MCF 10A (cell line): ENCODE measurements around the gene ABCC6. TPM values are rescaled to one million over a fixed set of nuclear protein-coding genes. Genes with fewer than 3 reads are reported as not detected.
"Not testable (repeated sequence)": the region's sequence is repeated elsewhere in the genome, so short reads cannot be mapped to it uniquely, and the experiment has no call there.

ENCODE experiments used
- BruUV-seq: library from RNA; stranded (reverse); fragments of 400-500 nt; replicated peaks from 2 replicates; lab custom pipeline; 2021; lab: Mats Ljungman, UMichigan
- CTCF ChIA-PET: fragments of 300-600 bp; sonication (Branson Sonifier 250); formaldehyde crosslinking; extraction: SDS; loops from one replicate; lab custom pipeline; 2021; ENCODE audit warnings: antibody characterized with exemption, inconsistent platforms; lab: Yijun Ruan, JAX
- POLR2A ChIA-PET: fragments of 300-600, 350-650 bp; sonication (Branson Sonifier 250); formaldehyde crosslinking; extraction: SDS; loops from one replicate; lab custom pipeline; 2020; ENCODE audit warnings: antibody characterized with exemption, inconsistent platforms; lab: Yijun Ruan, JAX
- DNase-seq: peaks from one replicate; pipeline ENCODE4 v3.0.0-alpha.2; 2018; ENCODE audit not compliant: unreplicated experiment
- H3K27ac Mint-ChIP-seq: one replicate; pipeline ENCODE4 v1.8.0; 2022; ENCODE audit warnings: mild to moderate bottlenecking, low read depth, mixed read lengths; ENCODE audit not compliant: unreplicated experiment
- H3K27me3 Mint-ChIP-seq: one replicate; pipeline ENCODE4 v1.8.0; 2022; ENCODE audit warnings: mixed read lengths; ENCODE audit not compliant: insufficient read depth, unreplicated experiment
- H3K36me3 Mint-ChIP-seq: one replicate; pipeline ENCODE4 v1.8.0; 2022; ENCODE audit warnings: mild to moderate bottlenecking, moderate library complexity, mixed read lengths; ENCODE audit not compliant: insufficient read depth, unreplicated experiment
- H3K4me1 Mint-ChIP-seq: one replicate; pipeline ENCODE4 v1.8.0; 2022; ENCODE audit warnings: mixed read lengths; ENCODE audit not compliant: insufficient read depth, unreplicated experiment
- H3K4me3 Mint-ChIP-seq: one replicate; pipeline ENCODE4 v1.8.0; 2022; ENCODE audit warnings: mild to moderate bottlenecking, moderate library complexity, mixed read lengths; ENCODE audit not compliant: unreplicated experiment
- H3K9me3 Mint-ChIP-seq: one replicate; pipeline ENCODE4 v1.8.0; 2022; ENCODE audit warnings: mixed read lengths; ENCODE audit not compliant: unreplicated experiment
- intact Hi-C: fragments of 100-400 bp; cut with micrococcal nuclease; formaldehyde crosslinking; loops from 2 replicates; pipeline ENCODE4 v1.14.1; 2022
- total RNA-seq: library from RNA; stranded (reverse); gene quantifications from 2 replicates; pipeline ENCODE4 v1.2.3, GENCODE V29; 2022

Gene ABCC6
- total RNA-seq, 1 experiment from 2014 or later = not detected

GRCh38 chr16:16240667-16241066 lies 17.4 kb upstream of the ABCC6 start:
- DNase-seq, CTCF ChIA-PET, H3K27me3 Mint-ChIP-seq, POLR2A ChIA-PET, H3K4me1 Mint-ChIP-seq, intact Hi-C loops, H3K4me3 Mint-ChIP-seq, H3K9me3 Mint-ChIP-seq, H3K27ac Mint-ChIP-seq, BruUV-seq, H3K36me3 Mint-ChIP-seq: not testable (repeated sequence)

- DNase-seq, H3K4me1 Mint-ChIP-seq, H3K4me3 Mint-ChIP-seq, H3K9me3 Mint-ChIP-seq, H3K27ac Mint-ChIP-seq, H3K36me3 Mint-ChIP-seq, POLR2A ChIA-PET, H3K27me3 Mint-ChIP-seq, intact Hi-C loops, BruUV-seq, CTCF ChIA-PET: not testable (repeated sequence)
Measured at GRCh38 chr16:16237738-16238137, 14.4 kb upstream of the ABCC6 start.

GRCh38 chr16:16237071-16237470 lies 13.8 kb upstream of the ABCC6 start:
- BruUV-seq, H3K27ac Mint-ChIP-seq, CTCF ChIA-PET, H3K4me1 Mint-ChIP-seq, intact Hi-C loops, H3K27me3 Mint-ChIP-seq, H3K9me3 Mint-ChIP-seq, POLR2A ChIA-PET, DNase-seq, H3K36me3 Mint-ChIP-seq, H3K4me3 Mint-ChIP-seq: not testable (repeated sequence)

GRCh38 chr16:16232692-16233061 lies 9.4 kb upstream of the ABCC6 start:
- BruUV-seq, POLR2A ChIA-PET, DNase-seq, CTCF ChIA-PET, H3K4me1 Mint-ChIP-seq, H3K27ac Mint-ChIP-seq, intact Hi-C loops, H3K27me3 Mint-ChIP-seq, H3K9me3 Mint-ChIP-seq, H3K36me3 Mint-ChIP-seq: not testable (repeated sequence)
- peak overlapping the region; percentile 72 for H3K4me3 Mint-ChIP-seq

GRCh38 chr16:16223662-16224241 lies 458 bp upstream of the ABCC6 start:
- DNase-seq, H3K4me3 Mint-ChIP-seq, H3K27ac Mint-ChIP-seq, H3K27me3 Mint-ChIP-seq, POLR2A ChIA-PET, H3K36me3 Mint-ChIP-seq, BruUV-seq, H3K9me3 Mint-ChIP-seq, H3K4me1 Mint-ChIP-seq, intact Hi-C loops, CTCF ChIA-PET: not testable (repeated sequence)

GRCh38 chr16:16221382-16221781 lies 1.9 kb downstream of the ABCC6 start:
- H3K36me3 Mint-ChIP-seq, BruUV-seq, POLR2A ChIA-PET, H3K9me3 Mint-ChIP-seq, intact Hi-C loops, H3K27me3 Mint-ChIP-seq, H3K4me3 Mint-ChIP-seq, H3K4me1 Mint-ChIP-seq, DNase-seq, H3K27ac Mint-ChIP-seq, CTCF ChIA-PET: not testable (repeated sequence)

GRCh38 chr16:16220449-16220848 lies 2.8 kb downstream of the ABCC6 start:
- DNase-seq, H3K9me3 Mint-ChIP-seq, BruUV-seq, intact Hi-C loops, CTCF ChIA-PET, H3K36me3 Mint-ChIP-seq, H3K4me3 Mint-ChIP-seq, H3K27me3 Mint-ChIP-seq, POLR2A ChIA-PET, H3K27ac Mint-ChIP-seq, H3K4me1 Mint-ChIP-seq: not testable (repeated sequence)

GRCh38 chr16:16218787-16219186 lies 4.5 kb downstream of the ABCC6 start:
- H3K36me3 Mint-ChIP-seq, H3K9me3 Mint-ChIP-seq, H3K4me3 Mint-ChIP-seq, intact Hi-C loops, POLR2A ChIA-PET, CTCF ChIA-PET, H3K27ac Mint-ChIP-seq, BruUV-seq, H3K4me1 Mint-ChIP-seq, H3K27me3 Mint-ChIP-seq, DNase-seq: not testable (repeated sequence)

GRCh38 chr16:16218349-16218748 lies 4.9 kb downstream of the ABCC6 start:
- H3K27ac Mint-ChIP-seq, BruUV-seq, H3K9me3 Mint-ChIP-seq, CTCF ChIA-PET, H3K27me3 Mint-ChIP-seq, intact Hi-C loops, DNase-seq, H3K4me1 Mint-ChIP-seq, H3K4me3 Mint-ChIP-seq, H3K36me3 Mint-ChIP-seq, POLR2A ChIA-PET: not testable (repeated sequence)
